Upper lobe of left lung (tissue), 6 donors: ENCODE measurements around the gene SCUBE1. TPM values are rescaled to one million over a fixed set of nuclear protein-coding genes. Genes with fewer than 3 reads are reported as not detected.

ENCODE experiments used
- ATAC-seq, 2 donors: fragments of 200-7000 bp; cut with Tn5 transposase; one replicate each; pipeline ENCODE4 v1.9.1; 2022; ENCODE audit warnings: mild to moderate bottlenecking in 2 of 2, moderate library complexity in 2 of 2; ENCODE audit not compliant: low FRiP score in 2 of 2
- DNase-seq, 2 donors: peaks; one replicate each; pipeline ENCODE4 v3.0.0-alpha.2; 2019 to 2020
- H3K27ac ChIP-seq, 4 donors: fragments of 200-600 bp; sonication (generic); one replicate each; pipeline ENCODE4 v1.5.1; 2016 to 2019
- H3K27me3 ChIP-seq, 4 donors: fragments of 200-600 bp; sonication (generic); one replicate each; pipeline ENCODE4 v1.5.1; 2017 to 2019
- H3K36me3 ChIP-seq, 4 donors: fragments of 200-600 bp; sonication (generic); one replicate each; pipeline ENCODE4 v1.5.1; 2016 to 2019
- H3K4me1 ChIP-seq, 4 donors: fragments of 200-600 bp; sonication (generic); one replicate each; pipeline ENCODE4 v1.5.1; 2018 to 2019
- H3K4me3 ChIP-seq, 4 donors: fragments of 200-600 bp; sonication (generic); one replicate each; pipeline ENCODE4 v1.5.1; 2017 to 2019; ENCODE audit warnings: mild to moderate bottlenecking in 2 of 4, moderate library complexity in 1 of 4
- H3K9me3 ChIP-seq, 4 donors: fragments of 200-600 bp; sonication (generic); one replicate each; pipeline ENCODE4 v1.5.1; 2018 to 2019
- CTCF ChIP-seq, 6 experiments: fragments of 450-650 bp in 4 of 6; fragments of 200-600 bp in 2 of 6; sonication (generic) in 2 of 6; IDR thresholded peaks; one replicate each; pipeline ENCODE4 v1.5.1; 2016 to 2019; ENCODE audit warnings: antibody characterized with exemption in 6 of 6
- EP300 ChIP-seq, 4 donors: sonication (generic); formaldehyde crosslinking; IDR thresholded peaks; one replicate each; pipeline ENCODE4 v1.5.1; 2017; ENCODE audit warnings: antibody characterized with exemption in 4 of 4, control low read depth in 2 of 4
- POLR2A ChIP-seq, 4 donors: fragments of 450-650 bp; IDR thresholded peaks; one replicate each; pipeline ENCODE4 v1.5.1; 2016 to 2017; ENCODE audit warnings: antibody characterized with exemption in 4 of 4, mild to moderate bottlenecking in 2 of 4
- POLR2AphosphoS5 ChIP-seq, 2 donors: sonication (generic); formaldehyde crosslinking; IDR thresholded peaks; one replicate each; pipeline ENCODE4 v1.5.1; 2017; ENCODE audit warnings: antibody characterized with exemption in 2 of 2
- WGBS, 2 donors: methylation state at CpG; one replicate each; pipeline ENCODE4 v1.1.5; 2017 to 2018; 5-methylcytosine and 5-hydroxymethylcytosine counted together
- total RNA-seq, 6 donors: library from RNA; depleted of rRNA in 4 of 6; stranded (reverse); fragments of >200 nt in 4 of 6; gene quantifications; one replicate each; pipeline versions ENCODE4 v1.1.0 to v1.2.1, GENCODE V29; 2016 to 2021
- donor health status: DM: no; HTN: no; CAD: no; lungs with moderate emphysema.
- donor health status: DM: no; HTN: yes; CAD: no; lungs with severe emphysema.

SCUBE1 gene
- total RNA-seq, 6 donors from 2014 or later = 9.7 to 55.9 (median 20.8) TPM

DNA sequence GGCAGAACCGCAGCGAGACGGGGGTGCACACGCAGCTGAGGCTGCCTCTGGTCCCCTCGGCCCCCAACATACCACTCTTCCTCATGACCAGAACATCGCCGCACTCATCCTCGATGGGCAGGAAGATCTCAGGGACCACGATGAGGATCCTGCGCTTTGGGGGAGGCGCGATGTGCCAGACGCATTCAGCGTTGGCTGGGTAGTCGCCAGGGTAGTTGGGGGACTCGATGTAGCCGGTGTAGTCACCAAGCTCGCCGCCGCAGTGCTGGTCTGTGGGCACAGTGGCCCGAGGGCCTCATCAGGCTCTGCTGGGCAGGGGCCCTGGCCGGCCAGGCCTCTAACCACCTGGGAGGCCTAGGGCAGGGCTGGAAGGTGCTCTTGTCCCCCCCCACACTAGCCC is 133.2 kb downstream of the SCUBE1 start:
- H3K36me3 ChIP-seq = peaks cover 0 to 11% (median 0%) of the 10 kb centered on the region in 4 donors
- H3K9me3 ChIP-seq = no peaks in the 10 kb centered on the region
- no peak overlapping the region for H3K27ac ChIP-seq
- no peak overlapping the region for H3K4me3 ChIP-seq
- WGBS, 2 donors = 90 to 95% methylated on average over 7 to 20 of the region's 22 CpGs
- H3K4me1 ChIP-seq = peaks cover 0 to 4% (median 0%) of the 10 kb centered on the region in 4 donors
- H3K27me3 ChIP-seq = no peaks in the 10 kb centered on the region
- ATAC-seq = no peak
- TF ChIP-seq POLR2AphosphoS5 (IDR thresholded peaks at IDR 0.05) (no peak), EP300 (IDR thresholded peaks at IDR 0.05) (no peak), POLR2A (IDR thresholded peaks at IDR 0.05) (no peak), CTCF (IDR thresholded peaks at IDR 0.05) (no peak)
- peak in 1 of 2 donors; percentile 70 for DNase-seq

DNA sequence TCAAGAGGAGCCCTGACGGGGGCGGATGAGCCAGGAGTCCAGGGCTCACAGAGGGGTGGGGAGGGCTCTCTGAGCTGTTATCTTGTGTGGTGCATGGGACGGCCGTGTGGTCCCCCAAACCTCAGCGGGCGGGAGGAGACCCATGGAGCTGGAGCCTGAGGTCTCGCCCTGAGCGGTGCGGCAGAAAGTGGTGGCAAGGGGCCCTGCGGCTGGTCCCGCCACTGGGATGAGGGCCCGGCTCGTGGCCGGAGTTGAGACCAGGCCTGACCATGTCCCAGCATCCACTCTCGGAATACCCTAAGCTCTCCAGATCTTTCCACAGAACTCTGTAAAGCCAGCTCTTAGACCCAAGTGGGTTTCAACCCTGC is 133.7 kb downstream of the SCUBE1 start:
- no peaks in the 10 kb centered on the region for H3K27me3 ChIP-seq
- peaks cover 0 to 4% (median 0%) of the 10 kb centered on the region in 4 donors for H3K4me1 ChIP-seq
- TF ChIP-seq POLR2A (IDR thresholded peaks at IDR 0.05) = no peak
- no peak for TF ChIP-seq POLR2AphosphoS5 (IDR thresholded peaks at IDR 0.05)
- no peak for TF ChIP-seq CTCF (IDR thresholded peaks at IDR 0.05)
- no peak for TF ChIP-seq EP300 (IDR thresholded peaks at IDR 0.05)
- H3K4me3 ChIP-seq = no peak overlapping the region
- peaks cover 0 to 11% (median 0%) of the 10 kb centered on the region in 4 donors for H3K36me3 ChIP-seq
- 80 to 91% methylated on average over 5 to 15 of the region's 15 CpGs for WGBS, 2 donors
- ATAC-seq (no peak), DNase-seq (peak in 1 of 2 donors; percentile 69)
- no peaks in the 10 kb centered on the region for H3K9me3 ChIP-seq
- no peak overlapping the region for H3K27ac ChIP-seq

- no peaks in the 10 kb centered on the region for H3K9me3 ChIP-seq
- peaks cover 0 to 4% (median 0%) of the 10 kb centered on the region in 4 donors for H3K4me1 ChIP-seq
- TF ChIP-seq POLR2AphosphoS5 (IDR thresholded peaks at IDR 0.05) = no peak
- no peak for TF ChIP-seq POLR2A (IDR thresholded peaks at IDR 0.05)
- TF ChIP-seq EP300 (IDR thresholded peaks at IDR 0.05) = no peak
- TF ChIP-seq CTCF (IDR thresholded peaks at IDR 0.05) = no peak
- peaks cover 0 to 12% (median 0%) of the 10 kb centered on the region in 4 donors for H3K36me3 ChIP-seq
- 83 to 89% methylated on average over 4 to 25 of the region's 26 CpGs for WGBS, 2 donors
- no peak for ATAC-seq
- DNase-seq = no peak
- H3K27me3 ChIP-seq = no peaks in the 10 kb centered on the region
- H3K4me3 ChIP-seq = no peak overlapping the region
- no peak overlapping the region for H3K27ac ChIP-seq
Observed at GRCh38 chr22:43208703-43209522, 134.3 kb downstream of the SCUBE1 start.

DNA sequence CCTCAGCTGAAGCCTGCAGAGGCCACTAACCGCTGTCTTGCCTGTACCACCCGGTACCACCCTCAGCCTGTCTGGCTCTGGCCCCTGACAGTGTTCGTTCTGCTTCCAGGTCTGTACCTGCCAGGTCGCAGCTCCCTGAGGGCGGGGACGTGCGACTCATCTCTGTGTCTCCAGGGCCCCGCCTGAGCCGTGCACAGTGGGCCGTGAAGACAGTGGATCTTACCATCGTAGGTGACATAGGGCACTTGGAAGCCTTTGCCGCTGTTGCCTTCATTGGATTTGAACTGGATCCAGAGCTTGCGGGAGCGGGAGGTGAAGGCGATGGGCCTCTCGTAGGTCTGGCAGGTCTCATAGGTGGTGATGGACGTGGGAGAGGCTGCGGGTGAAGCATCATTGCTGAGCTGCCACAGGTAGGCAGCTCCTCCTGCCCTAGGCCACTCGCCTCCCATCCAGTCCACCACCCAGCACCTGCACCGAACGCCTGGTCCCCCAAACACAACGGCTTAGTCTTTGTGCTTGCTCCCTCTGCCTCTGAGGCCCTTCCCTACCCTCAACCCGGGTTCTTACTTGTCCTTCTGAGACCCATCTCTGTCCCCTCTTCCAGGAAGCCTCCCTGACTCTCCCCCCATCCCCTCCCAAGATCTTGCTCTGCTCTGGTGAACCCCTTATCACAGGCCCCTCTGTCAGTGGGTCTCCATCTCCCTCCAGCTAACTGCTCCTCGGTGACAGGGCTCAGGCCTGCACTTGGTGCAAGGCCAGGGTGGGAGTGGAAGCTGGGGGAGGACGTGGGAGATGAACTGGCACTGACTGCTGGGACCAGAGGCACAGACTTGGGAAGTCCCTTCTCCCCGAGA is 135.1 kb downstream of the SCUBE1 start:
- ATAC-seq (no peak), DNase-seq (no peak)
- no peaks in the 10 kb centered on the region for H3K27me3 ChIP-seq
- WGBS, 2 donors = 89 to 91% methylated on average over 19 to 26 of the region's 26 CpGs
- H3K4me3 ChIP-seq = no peak overlapping the region
- peaks cover 0 to 4% (median 0%) of the 10 kb centered on the region in 4 donors for H3K4me1 ChIP-seq
- no peak for TF ChIP-seq CTCF (IDR thresholded peaks at IDR 0.05)
- TF ChIP-seq POLR2AphosphoS5 (IDR thresholded peaks at IDR 0.05) = no peak
- TF ChIP-seq POLR2A (IDR thresholded peaks at IDR 0.05) = no peak
- TF ChIP-seq EP300 (IDR thresholded peaks at IDR 0.05) = no peak
- H3K36me3 ChIP-seq = peaks cover 0 to 14% (median 0%) of the 10 kb centered on the region in 4 donors
- no peaks in the 10 kb centered on the region for H3K9me3 ChIP-seq
- no peak overlapping the region for H3K27ac ChIP-seq
